Activated CD8-positive, alpha-beta memory T cell treated with anti-CD3 and anti-CD28 coated beads for 24 hours (primary cell): ENCODE measurements around the gene TRAF5.
"Not testable (repeated sequence)": the region's sequence is repeated elsewhere in the genome, so short reads cannot be mapped to it uniquely, and the experiment has no call there.

Source experiments
- DNase-seq: peaks from one replicate; pipeline ENCODE4 v3.0.0-alpha.2; 2020

The TRAF5 gene

GRCh38 chr1:211379446-211379845 is 52.8 kb downstream of the TRAF5 start:
- no peak for DNase-seq

DNA sequence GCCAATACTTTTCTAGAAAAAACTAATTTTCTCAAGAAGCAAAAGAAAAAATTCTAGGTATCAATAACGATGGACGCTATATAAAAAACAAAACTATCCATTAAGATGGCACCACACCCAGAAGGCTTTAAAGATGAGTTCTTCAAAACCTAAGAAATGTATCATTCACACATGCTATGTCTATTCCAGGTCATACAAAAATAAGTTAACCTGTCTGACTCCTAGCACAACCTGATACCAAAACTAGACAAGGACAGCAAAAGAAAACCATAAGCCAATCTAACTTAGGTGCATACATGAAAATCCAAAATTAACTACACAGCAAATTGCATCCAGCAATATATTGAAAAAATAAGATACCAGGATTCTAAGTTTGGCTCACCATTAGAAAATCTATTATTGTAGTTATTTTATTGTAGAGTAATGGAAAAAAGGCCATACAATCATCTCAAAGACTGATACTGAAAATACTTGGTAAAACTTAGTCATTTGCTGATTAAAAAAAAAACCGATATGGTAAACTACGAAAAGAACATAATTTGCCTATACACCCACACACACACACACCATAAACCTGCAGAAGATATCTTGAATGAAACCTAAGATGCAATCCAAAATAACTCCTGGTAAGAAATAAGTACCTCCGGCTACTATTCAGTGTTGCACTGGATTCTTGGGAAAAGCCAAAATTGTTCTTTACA is 55.0 kb downstream of the TRAF5 start:
- no peak for DNase-seq

- no peak for DNase-seq
Observed at GRCh38 chr1:211382182-211382713, 55.6 kb downstream of the TRAF5 start.

GRCh38 chr1:211382714-211383480 is 56.3 kb downstream of the TRAF5 start:
- DNase-seq: peak; percentile 93

- DNase-seq: no peak
Observed at GRCh38 chr1:211384524-211384923, 57.9 kb downstream of the TRAF5 start.

DNA sequence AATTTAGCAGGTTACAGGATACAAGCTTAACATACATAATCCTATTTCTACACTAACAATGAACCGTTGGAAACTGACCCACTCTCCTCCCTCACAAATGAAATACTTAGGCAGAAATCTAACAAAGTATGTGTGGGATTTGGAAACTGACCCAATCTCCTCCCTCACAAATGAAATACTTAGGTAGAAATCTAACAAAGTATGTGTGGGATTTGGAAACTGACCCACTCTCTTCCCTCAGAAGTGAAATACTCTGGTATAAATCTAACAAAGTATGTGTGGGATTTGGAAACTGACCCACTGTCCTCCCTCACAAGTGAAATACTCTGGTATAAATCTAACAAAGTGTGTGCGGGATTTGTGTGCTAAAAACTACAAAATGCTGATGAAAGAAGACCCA is 60.3 kb downstream of the TRAF5 start:
- DNase-seq: no peak

DNA sequence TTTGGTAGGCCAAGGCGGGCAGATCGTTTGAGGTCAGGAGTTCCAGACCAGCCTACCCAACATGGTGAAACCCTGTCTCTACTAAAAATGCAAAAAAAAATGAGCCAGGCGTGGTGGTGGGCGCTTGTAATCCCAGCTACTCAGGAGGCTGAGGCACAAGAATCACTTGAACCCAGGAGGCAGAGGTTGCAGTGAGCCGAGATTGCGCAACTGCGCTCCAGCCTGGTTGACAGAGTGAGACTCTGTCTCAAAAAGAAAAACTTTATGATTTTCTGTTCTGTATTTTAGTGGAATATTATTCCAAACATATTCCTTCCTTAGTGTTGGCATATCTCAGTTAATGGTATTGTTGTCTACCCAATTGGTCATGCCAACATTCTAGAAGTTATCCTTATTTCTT is 64.2 kb downstream of the TRAF5 start:
- not testable (repeated sequence) for DNase-seq

GRCh38 chr1:211393203-211393602 is 66.6 kb downstream of the TRAF5 start:
- no peak for DNase-seq

- not testable (repeated sequence) for DNase-seq
Observed at GRCh38 chr1:211398266-211398930, 71.8 kb downstream of the TRAF5 start.

DNA sequence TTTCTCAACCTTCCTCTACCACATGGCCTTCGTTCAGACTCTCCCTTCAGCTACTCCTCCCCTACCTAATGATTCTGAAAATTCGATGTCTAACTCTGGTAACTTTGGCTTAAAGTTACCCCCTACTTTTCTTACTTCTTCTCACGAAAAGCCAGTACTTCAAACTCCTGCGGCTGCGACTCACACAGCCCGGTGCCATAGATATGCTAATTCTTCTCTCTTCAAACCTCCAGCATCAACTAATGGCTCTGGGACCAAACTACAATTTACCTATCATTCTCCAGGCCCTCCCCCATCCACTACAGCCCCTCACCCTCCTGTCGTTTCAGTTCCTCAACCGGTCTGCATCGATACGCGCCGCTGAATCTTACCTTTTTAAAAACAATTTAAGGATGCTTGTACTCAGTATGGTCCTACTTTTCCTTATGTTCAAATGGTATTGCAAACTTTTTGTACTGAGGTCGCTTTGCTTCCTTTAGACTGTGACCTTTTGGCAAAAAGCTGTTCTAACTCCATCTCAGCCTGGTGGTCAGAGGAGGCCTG is 73.3 kb downstream of the TRAF5 start:
- not testable (repeated sequence) for DNase-seq

DNA sequence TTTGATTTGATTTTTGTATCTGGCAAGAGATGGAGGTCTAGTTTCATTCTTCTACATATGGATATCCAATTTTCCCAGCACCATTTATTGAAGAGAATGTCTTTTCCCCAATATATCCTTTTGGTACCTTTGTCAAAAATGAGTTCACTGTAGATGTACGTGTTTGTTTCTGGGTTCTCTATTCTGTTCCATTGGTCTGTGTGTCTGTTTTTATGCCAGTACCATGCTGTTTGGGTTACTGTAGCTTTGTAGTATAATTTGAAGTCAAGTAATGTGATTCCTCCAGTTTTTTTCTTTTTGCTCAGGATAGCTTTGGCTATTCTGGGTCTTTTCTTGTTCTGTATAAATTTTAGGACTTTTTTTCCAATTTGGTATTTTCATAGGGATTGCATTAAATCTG is 75.1 kb downstream of the TRAF5 start:
- not testable (repeated sequence) for DNase-seq

- not testable (repeated sequence) for DNase-seq
Observed at GRCh38 chr1:211406086-211406485, 79.5 kb downstream of the TRAF5 start.

- not testable (repeated sequence) for DNase-seq
Observed at GRCh38 chr1:211407749-211408148, 81.1 kb downstream of the TRAF5 start.

GRCh38 chr1:211411639-211412038 is 85.0 kb downstream of the TRAF5 start:
- DNase-seq: no peak

DNA sequence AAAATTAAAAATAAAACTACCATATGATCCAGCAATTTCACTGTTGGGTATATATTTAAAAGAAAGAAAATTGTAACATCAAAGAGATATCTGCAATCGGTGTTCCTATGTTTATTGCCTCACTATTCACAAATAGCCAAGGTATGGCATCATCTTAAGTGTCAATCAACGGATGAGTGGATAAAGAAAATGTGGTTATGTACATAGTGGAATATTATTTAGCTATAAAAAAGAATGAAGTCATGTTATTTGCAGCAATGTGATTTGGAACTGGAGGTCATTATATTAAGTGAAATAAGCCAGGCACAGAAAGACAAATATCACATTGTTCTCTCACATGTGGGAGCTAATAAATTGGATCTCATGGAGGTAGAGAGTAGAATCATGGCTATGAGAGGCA is 89.1 kb downstream of the TRAF5 start:
- DNase-seq: no peak

DNA sequence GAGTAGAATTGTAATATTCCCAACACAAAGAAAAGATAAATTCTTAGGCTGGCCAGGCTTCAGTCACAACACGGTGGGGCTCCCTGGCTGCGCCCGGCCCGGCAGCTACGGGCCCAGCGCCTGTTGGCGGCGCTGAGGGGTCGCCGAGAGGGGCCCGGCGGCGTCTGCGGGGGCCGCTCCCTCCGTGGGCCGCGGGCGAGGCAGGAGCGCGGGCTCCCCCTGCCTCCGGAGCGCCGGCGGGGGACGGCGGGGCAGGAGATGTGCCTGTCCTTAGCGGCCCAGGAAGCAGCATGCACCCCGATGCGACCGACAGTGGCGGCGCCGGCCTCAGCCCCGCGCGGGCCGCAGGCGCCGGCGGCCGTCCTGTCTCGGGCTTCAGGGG is 89.6 kb downstream of the TRAF5 start:
- peak; percentile 78 for DNase-seq

- DNase-seq: peak; percentile 82
Observed at GRCh38 chr1:211416628-211417323, 90.1 kb downstream of the TRAF5 start.

DNA sequence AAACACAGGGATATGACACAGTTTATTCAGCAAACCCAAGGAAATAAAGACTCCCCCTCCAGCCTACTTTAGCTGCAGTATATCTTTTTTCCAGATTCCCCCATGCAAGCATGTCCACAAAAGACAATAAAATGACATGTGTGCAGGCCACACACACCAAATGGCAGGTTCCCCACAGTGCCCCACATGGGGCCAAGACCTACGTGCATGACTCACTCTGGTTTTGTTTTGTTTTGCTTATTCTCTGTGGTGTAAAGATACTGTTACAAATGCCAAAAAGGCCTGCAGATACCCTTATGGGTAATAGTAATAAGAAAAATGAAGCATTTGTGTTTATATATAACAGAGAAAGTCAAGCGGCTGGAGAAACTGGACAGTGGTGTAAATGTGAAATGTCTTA is 93.8 kb downstream of the TRAF5 start:
- DNase-seq: no peak

DNA sequence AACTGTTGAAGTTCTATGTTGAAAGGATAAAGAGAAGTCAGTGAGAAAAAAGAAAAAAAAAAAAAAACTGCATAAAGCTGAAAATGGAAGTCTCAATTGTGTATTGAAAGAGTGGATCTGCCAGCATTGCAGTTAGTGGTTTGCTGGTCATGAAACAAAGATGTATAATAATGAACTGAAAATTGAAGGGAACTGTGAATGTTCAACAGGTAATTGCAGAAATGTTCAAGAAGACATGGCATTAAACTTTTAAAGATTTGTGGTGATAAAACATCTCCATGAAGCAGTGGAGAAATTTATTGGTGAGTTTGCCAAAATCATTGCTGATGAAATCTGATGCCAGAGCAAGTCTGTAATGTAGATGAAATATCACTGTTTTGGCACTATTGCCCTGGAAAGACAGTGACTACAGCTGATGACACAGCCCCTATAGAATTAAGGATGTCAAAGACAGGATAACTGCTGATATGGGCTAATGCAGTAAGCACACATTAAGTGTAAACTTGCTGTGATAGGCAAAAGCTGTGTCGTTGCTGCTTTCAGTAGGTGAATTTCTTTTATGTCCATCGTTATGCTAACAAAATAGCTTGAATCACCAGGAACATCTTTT is 94.3 kb downstream of the TRAF5 start:
- DNase-seq: no peak

DNA sequence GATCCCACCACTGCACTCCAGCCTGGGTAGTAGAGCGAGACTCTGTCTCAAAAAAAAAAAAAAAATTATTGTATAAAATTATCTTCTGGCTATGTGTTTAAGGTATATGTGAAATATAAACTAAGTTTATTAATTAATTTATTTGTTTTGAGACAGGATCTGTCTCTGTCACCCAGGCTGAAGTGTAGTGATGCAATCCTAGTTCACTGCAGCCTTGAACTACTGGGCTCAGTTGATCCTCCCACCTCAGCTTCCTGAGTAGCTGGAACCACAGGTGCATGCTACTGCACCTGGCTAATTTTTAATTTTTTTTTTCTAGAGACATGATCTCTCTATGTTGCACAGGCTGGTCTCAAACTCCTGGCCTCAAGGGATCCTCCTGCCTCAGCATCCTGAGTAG is 97.4 kb downstream of the TRAF5 start:
- no peak for DNase-seq
